Ovary (tissue), 9 donors: ENCODE measurements around the gene GABBR2. TPM values are rescaled to one million over a fixed set of nuclear protein-coding genes. Genes with fewer than 3 reads are reported as not detected.

Experiments used
- DNase-seq, 5 donors: peaks; one replicate each; pipeline ENCODE4 v3.0.0-alpha.2; 2019 to 2020
- H3K27ac ChIP-seq, 2 donors: fragments of 200-600 bp; one replicate each; pipeline versions ENCODE4 v1.5.1 to v1.8.0; 2019 to 2022
- H3K27me3 ChIP-seq: fragments of 200-600 bp; one replicate; pipeline ENCODE4 v1.8.0; 2022
- H3K36me3 ChIP-seq: fragments of 200-600 bp; sonication (generic); one replicate; pipeline ENCODE4 v1.5.1; 2019
- H3K4me1 ChIP-seq: one replicate; pipeline ENCODE4 v1.8.1; 2013; ENCODE audit warnings: mild to moderate bottlenecking, moderate library complexity; ENCODE audit not compliant: insufficient read depth
- H3K4me3 ChIP-seq: fragments of 200-600 bp; sonication (generic); one replicate; pipeline ENCODE4 v1.5.1; 2017
- H3K9me3 ChIP-seq, 2 donors: fragments of 200-600 bp in 1 of 2; sonication (generic) in 1 of 2; one replicate each; pipeline versions ENCODE4 v1.5.1 to v1.8.1; 2013 to 2019; ENCODE audit warnings: mild to moderate bottlenecking in 1 of 2, moderate library complexity in 1 of 2
- EP300 ChIP-seq: sonication (generic); formaldehyde crosslinking; IDR thresholded peaks from one replicate; pipeline ENCODE4 v1.6.1; 2017; ENCODE audit warnings: antibody characterized with exemption
- POLR2A ChIP-seq: fragments of 450-650 bp; IDR thresholded peaks from one replicate; pipeline ENCODE4 v1.6.1; 2017; ENCODE audit warnings: antibody characterized with exemption, mild to moderate bottlenecking, moderate library complexity
- WGBS, 3 donors: extraction: QIAGEN DNeasy Blood & Tissue Kit in 1 of 3; methylation state at CpG; one replicate each; pipeline versions ENCODE4 v1.1.5 to v1.1.7; 2013 to 2017; 5-methylcytosine and 5-hydroxymethylcytosine counted together
- intact Hi-C, 4 donors: fragments of 100-400 bp; cut with DNase I; formaldehyde crosslinking; loops; one replicate each; pipeline versions ENCODE4 v1.11.0 to v1.15.1; 2022 to 2023
- polyA plus RNA-seq, 2 donors: library from polyadenylated mRNA; stranded (reverse); fragments of 200-250 nt in 1 of 2; fragments of 350-450 nt in 1 of 2; fragmentation: Illumina TruSeq in 1 of 2; extraction: RNeasy Lipid Tissue Mini Kit (QIAGEN cat#74804) in 1 of 2; gene quantifications; one replicate each; pipeline ENCODE4 v1.2.3, GENCODE V29; 2013 to 2014
- total RNA-seq, 7 donors: library from RNA; depleted of rRNA in 2 of 7; stranded (reverse); fragments of >200 nt in 2 of 7; fragmentation: NEBNext Ultra II Directional in 3 of 7; extraction: Animal tissue kit (Norgen Biotek cat#: 25700) in 3 of 7; gene quantifications; one replicate each; pipeline versions ENCODE4 v1.1.0 to v1.2.4, GENCODE V29; 2016 to 2023
- TF ChIP-seq, protein P1 (sequence below), 3 donors: fragments of 450-650 bp in 2 of 3; fragments of 200-600 bp in 1 of 3; IDR thresholded peaks; one replicate each; pipeline versions ENCODE4 v1.5.1 to v1.8.0; 2016 to 2022; ENCODE audit warnings: antibody characterized with exemption in 3 of 3, mild to moderate bottlenecking in 1 of 3
- donor health status: DM: no; HTN: no; CAD: no; lungs with moderate emphysema.
- donor health status: DM: no; HTN: no; CAD: no.
- donor health status: Bipolar disorder and iron deficiency.
- donor health status: DM: yes; HTN: yes; CAD: no.
- donor health status: DM: no; HTN: no; CAD: no.
- donor health status: DM: yes; HTN: yes; CAD: no.

GABBR2 gene
- total and polyA plus RNA-seq, 9 donors: 0.05 to 0.30 (median 0.22) TPM; not detected in 6

DNA sequence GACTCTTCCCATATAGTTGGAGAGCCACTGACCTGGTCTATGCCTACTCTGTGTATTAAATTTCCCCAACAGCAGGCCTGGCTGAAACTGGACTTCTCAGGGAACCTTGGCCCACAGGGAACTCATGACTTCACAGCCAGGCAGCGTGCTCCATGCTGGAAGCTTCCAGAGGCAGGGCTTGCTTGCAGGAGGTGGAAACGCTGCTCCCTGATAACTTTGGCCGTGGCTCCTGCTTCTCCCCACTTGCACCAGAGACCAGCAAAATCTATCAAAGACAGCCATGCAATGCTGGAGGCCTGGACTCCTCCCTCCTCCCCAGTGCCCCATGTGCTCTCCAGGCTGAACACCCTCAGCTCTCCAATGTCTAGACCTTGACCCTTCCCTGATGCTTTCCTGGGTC, 137.1 kb downstream of the GABBR2 start:
- H3K27ac ChIP-seq: no peak overlapping the region
- H3K4me3 ChIP-seq: no peak overlapping the region
- WGBS, 3 donors: 42 to 82% (median 51%) methylated on average over 3 of the region's 3 CpGs
- TF ChIP-seq, protein P1, sequence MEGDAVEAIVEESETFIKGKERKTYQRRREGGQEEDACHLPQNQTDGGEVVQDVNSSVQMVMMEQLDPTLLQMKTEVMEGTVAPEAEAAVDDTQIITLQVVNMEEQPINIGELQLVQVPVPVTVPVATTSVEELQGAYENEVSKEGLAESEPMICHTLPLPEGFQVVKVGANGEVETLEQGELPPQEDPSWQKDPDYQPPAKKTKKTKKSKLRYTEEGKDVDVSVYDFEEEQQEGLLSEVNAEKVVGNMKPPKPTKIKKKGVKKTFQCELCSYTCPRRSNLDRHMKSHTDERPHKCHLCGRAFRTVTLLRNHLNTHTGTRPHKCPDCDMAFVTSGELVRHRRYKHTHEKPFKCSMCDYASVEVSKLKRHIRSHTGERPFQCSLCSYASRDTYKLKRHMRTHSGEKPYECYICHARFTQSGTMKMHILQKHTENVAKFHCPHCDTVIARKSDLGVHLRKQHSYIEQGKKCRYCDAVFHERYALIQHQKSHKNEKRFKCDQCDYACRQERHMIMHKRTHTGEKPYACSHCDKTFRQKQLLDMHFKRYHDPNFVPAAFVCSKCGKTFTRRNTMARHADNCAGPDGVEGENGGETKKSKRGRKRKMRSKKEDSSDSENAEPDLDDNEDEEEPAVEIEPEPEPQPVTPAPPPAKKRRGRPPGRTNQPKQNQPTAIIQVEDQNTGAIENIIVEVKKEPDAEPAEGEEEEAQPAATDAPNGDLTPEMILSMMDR (IDR thresholded peaks at IDR 0.05): no peak
- TF ChIP-seq EP300: no peak
- intact Hi-C loops: no loop called here
- no peaks in the 10 kb centered on the region for H3K27me3 ChIP-seq
- no peak for DNase-seq
- H3K4me1 ChIP-seq: no peaks in the 10 kb centered on the region
- no peaks in the 10 kb centered on the region for H3K9me3 ChIP-seq
- no peaks in the 10 kb centered on the region for H3K36me3 ChIP-seq

DNA sequence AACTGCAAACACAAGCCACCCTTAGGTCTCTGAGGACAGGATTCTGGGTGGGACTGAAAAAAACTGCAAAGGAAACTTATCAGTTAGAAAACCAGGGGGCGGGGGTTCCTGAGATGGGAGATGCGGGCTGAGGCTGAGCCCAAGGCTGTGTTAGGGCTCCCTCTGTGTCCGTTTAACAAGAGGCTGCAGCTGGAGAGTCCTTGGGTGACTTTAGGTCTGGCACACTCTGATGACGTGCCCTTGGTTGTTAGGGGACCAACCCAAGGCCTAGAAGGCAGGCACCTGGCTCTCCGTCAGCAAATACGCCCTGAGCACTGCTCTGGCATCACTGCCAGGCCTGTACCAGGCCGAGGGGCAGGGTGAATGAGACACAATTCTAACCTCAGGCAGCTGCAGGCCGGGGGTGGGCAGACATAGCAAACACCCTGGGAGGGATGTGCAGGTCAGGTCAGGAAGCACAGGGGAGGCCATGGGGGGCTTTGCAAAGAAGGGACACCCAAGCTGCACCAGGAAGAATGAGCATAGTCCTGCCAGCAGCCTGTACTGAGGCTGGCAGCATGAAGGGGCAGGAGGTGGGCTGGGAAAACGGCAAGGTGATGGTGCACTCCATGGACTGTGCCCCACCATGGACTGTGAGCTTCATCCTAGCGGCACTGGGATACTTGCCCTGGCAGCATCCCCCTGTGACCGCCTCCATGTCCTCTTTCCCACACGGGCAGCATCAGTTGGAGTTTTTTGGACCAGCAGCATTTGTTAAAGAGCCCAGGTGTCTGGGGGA, 137.9 kb downstream of the GABBR2 start:
- Histone ChIP-seq H3K36me3 (no peaks in the 10 kb centered on the region), H3K27ac (no peak overlapping the region), H3K4me1 (no peaks in the 10 kb centered on the region), H3K27me3 (no peaks in the 10 kb centered on the region), H3K4me3 (no peak overlapping the region), H3K9me3 (no peaks in the 10 kb centered on the region)
- DNase-seq: no peak
- intact Hi-C loops: no loop called here
- TF ChIP-seq EP300 (no peak), POLR2A (no peak)
- TF ChIP-seq, protein P1 (IDR thresholded peaks at IDR 0.05): no peak
- 63 to 71% (median 68%) methylated on average over 12 of the region's 12 CpGs for WGBS, 3 donors

DNA sequence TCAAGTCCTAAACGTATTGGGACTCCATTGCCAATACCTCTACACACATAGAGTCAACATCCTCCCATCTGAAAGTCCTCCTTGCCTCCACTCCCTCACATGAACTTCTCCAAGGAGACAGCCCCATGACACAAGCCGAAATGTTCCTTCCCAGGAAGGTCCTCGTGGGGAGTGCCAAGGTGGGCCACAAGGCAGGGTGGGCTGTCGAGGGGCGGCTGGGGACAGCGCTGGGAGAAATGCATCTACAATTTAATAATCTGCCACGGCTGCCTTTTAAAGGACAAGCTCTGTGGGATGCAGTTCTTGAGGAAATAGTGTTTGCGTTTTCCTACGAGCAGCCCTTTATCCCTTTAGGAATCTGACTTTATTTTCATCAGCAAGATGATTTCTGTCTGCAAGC, 138.7 kb downstream of the GABBR2 start:
- intact Hi-C loops: no loop called here
- no peak overlapping the region for H3K4me3 ChIP-seq
- no peaks in the 10 kb centered on the region for H3K27me3 ChIP-seq
- no peak for TF ChIP-seq EP300
- TF ChIP-seq, protein P1 (IDR thresholded peaks at IDR 0.05): no peak
- no peak for TF ChIP-seq POLR2A
- H3K36me3 ChIP-seq: no peaks in the 10 kb centered on the region
- H3K27ac ChIP-seq: no peak overlapping the region
- WGBS, 3 donors: 78% methylated on average over 9 of the region's 9 CpGs
- H3K9me3 ChIP-seq: no peaks in the 10 kb centered on the region
- H3K4me1 ChIP-seq: no peaks in the 10 kb centered on the region
- no peak for DNase-seq

DNA sequence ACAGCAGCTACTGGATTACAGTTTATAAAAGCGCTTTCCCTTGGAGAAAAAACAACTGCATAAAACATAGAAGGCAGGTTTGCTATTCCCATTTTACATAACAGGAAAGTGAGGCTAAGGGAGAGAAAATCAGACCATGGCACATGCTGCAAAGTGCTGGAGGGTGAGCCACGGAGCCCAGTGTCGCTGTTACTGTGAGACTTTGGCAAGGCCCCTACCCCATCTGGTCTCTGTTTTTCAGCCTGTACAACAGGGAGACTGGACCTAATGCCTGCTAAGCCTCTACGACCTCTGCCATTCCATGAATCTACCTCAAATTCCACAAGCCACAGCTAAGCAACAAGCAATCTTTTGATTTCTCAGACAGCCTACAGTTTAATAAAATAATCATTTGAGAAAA, 139.2 kb downstream of the GABBR2 start:
- no peak overlapping the region for H3K27ac ChIP-seq
- no peaks in the 10 kb centered on the region for H3K4me1 ChIP-seq
- no peaks in the 10 kb centered on the region for H3K36me3 ChIP-seq
- intact Hi-C loops: no loop called here
- DNase-seq: no peak
- no peak for TF ChIP-seq EP300
- TF ChIP-seq POLR2A: no peak
- TF ChIP-seq, protein P1 (IDR thresholded peaks at IDR 0.05): no peak
- H3K9me3 ChIP-seq: no peaks in the 10 kb centered on the region
- 77 to 87% (median 84%) methylated on average over 4 of the region's 4 CpGs for WGBS, 3 donors
- no peaks in the 10 kb centered on the region for H3K27me3 ChIP-seq
- no peak overlapping the region for H3K4me3 ChIP-seq
